Neural crest cell (in vitro differentiated cells): ENCODE data around the gene ZNF670. TPM values are rescaled to one million over a fixed set of nuclear protein-coding genes. Genes with fewer than 3 reads are reported as not detected.
A peak's percentile ranks its signal among the peaks of the same experiment; 100 is the strongest.

Experiments
- DNase-seq: peaks from one replicate; pipeline ENCODE4 v3.0.0; 2021; ENCODE audit warnings: low read depth, mixed read lengths, low spot score
- H3K27ac Mint-ChIP-seq: one replicate; pipeline ENCODE4 v1.8.0; 2021; ENCODE audit warnings: mild to moderate bottlenecking, mixed read lengths; ENCODE audit not compliant: unreplicated experiment
- H3K27me3 Mint-ChIP-seq: 2 replicates; pipeline ENCODE4 v1.8.0; 2021; ENCODE audit warnings: low read depth, mild to moderate bottlenecking, mixed read lengths
- H3K36me3 Mint-ChIP-seq: 2 replicates; pipeline ENCODE4 v1.8.0; 2021; ENCODE audit warnings: low read depth, mild to moderate bottlenecking, mixed read lengths
- H3K4me1 Mint-ChIP-seq: 2 replicates; pipeline ENCODE4 v1.8.0; 2021; ENCODE audit warnings: mixed read lengths
- H3K4me3 Mint-ChIP-seq: one replicate; pipeline ENCODE4 v1.8.0; 2021; ENCODE audit warnings: mild to moderate bottlenecking, mixed read lengths
- H3K9me3 Mint-ChIP-seq: 2 replicates; pipeline ENCODE4 v1.8.0; 2021; ENCODE audit warnings: mixed read lengths
- CTCF ChIP-seq: fragments of 200-600 bp; sonication (generic); conservative IDR thresholded peaks from 2 replicates; pipeline ENCODE4 v1.5.0; 2021; ENCODE audit warnings: antibody characterized with exemption, mild to moderate bottlenecking
- total RNA-seq: library from RNA; stranded (reverse); gene quantifications from 2 replicates; pipeline ENCODE4 v1.2.1, GENCODE V29; 2021

The ZNF670 gene
- total RNA-seq, 1 donor from 2014 or later = 13.2 TPM

GRCh38 chr1:247107694-247108093 is 29.1 kb upstream of the ZNF670 start:
- TF ChIP-seq CTCF = no peak
- H3K4me1 Mint-ChIP-seq = peaks cover 23% of the 10 kb centered on the region
- peaks cover 21% of the 10 kb centered on the region for H3K36me3 Mint-ChIP-seq
- peak overlapping the region; percentile 33 for H3K4me3 Mint-ChIP-seq
- H3K27me3 Mint-ChIP-seq = no peaks in the 10 kb centered on the region
- peaks cover 4% of the 10 kb centered on the region for H3K9me3 Mint-ChIP-seq
- no peak for DNase-seq
- H3K27ac Mint-ChIP-seq = no peak overlapping the region

- peaks cover 11% of the 10 kb centered on the region for H3K9me3 Mint-ChIP-seq
- no peak for DNase-seq
- no peak for TF ChIP-seq CTCF
- peaks cover 37% of the 10 kb centered on the region for H3K36me3 Mint-ChIP-seq
- H3K4me1 Mint-ChIP-seq = peaks cover 22% of the 10 kb centered on the region
- H3K4me3 Mint-ChIP-seq = peak overlapping the region; percentile 17
- no peaks in the 10 kb centered on the region for H3K27me3 Mint-ChIP-seq
- H3K27ac Mint-ChIP-seq = no peak overlapping the region
These were observed 27.4 kb upstream of the ZNF670 start for GRCh38 chr1:247105966-247106365.

GRCh38 chr1:247104965-247105364 is 26.4 kb upstream of the ZNF670 start:
- Mint-ChIP-seq H3K4me3 (peak overlapping the region; percentile 70), H3K27me3 (no peaks in the 10 kb centered on the region), H3K27ac (peak overlapping the region; percentile 35), H3K4me1 (peaks cover 23% of the 10 kb centered on the region), H3K36me3 (peaks cover 43% of the 10 kb centered on the region), H3K9me3 (peaks cover 18% of the 10 kb centered on the region)
- no peak for TF ChIP-seq CTCF
- DNase-seq = no peak

- Mint-ChIP-seq H3K27me3 (no peaks in the 10 kb centered on the region), H3K4me1 (peaks cover 18% of the 10 kb centered on the region), H3K27ac (peak within 1 kb of the TSS; percentile 98), H3K9me3 (peaks cover 18% of the 10 kb centered on the region), H3K36me3 (peaks cover 51% of the 10 kb centered on the region), H3K4me3 (peak within 1 kb of the TSS; percentile 94)
- TF ChIP-seq CTCF = no peak
- DNase-seq = peak; percentile 95
These were observed 25.4 kb upstream of the ZNF670 start, which contains the start of gene ZNF669 for GRCh38 chr1:247103859-247104591. ZNF669 (minus strand) TSS chr1:247104356; CDS start chr1:247104199, 157 bp downstream.

GRCh38 chr1:247102381-247102780 is 23.8 kb upstream of the ZNF670 start:
- H3K4me3 Mint-ChIP-seq = peak overlapping the region; percentile 66
- no peak for DNase-seq
- H3K27me3 Mint-ChIP-seq = no peaks in the 10 kb centered on the region
- H3K4me1 Mint-ChIP-seq = peaks cover 18% of the 10 kb centered on the region
- TF ChIP-seq CTCF = no peak
- H3K36me3 Mint-ChIP-seq = peaks cover 57% of the 10 kb centered on the region
- H3K27ac Mint-ChIP-seq = no peak overlapping the region
- H3K9me3 Mint-ChIP-seq = peaks cover 22% of the 10 kb centered on the region
